Neural progenitor cell (in vitro differentiated cells): Measurements from ENCODE around the gene PARP16. TPM values are rescaled to one million over a fixed set of nuclear protein-coding genes. Genes with fewer than 3 reads are reported as not detected.

Experiments used
- DNase-seq: peaks from one replicate; pipeline ENCODE4 v3.0.0-alpha.2; 2016; ENCODE audit warnings: low spot score
- H2AFZ ChIP-seq: fragments of 200-600 bp; sonication (generic); replicated peaks from 2 replicates; pipeline ENCODE4 v1.6.1; 2016; ENCODE audit warnings: antibody characterized with exemption
- H3F3A ChIP-seq: fragments of 200-600 bp; sonication (generic); 2 replicates; pipeline ENCODE4 v1.6.1; 2016; ENCODE audit warnings: antibody characterized with exemption, low read depth
- H3K27ac ChIP-seq: fragments of 200-600 bp; sonication (generic); 2 replicates; pipeline ENCODE4 v1.5.1; 2016; ENCODE audit warnings: mild to moderate bottlenecking
- H3K27me3 ChIP-seq: fragments of 200-600 bp; sonication (generic); 2 replicates; pipeline ENCODE4 v1.6.1; 2016; ENCODE audit warnings: mild to moderate bottlenecking, moderate library complexity
- H3K36me3 ChIP-seq: fragments of 200-600 bp; sonication (generic); 2 replicates; pipeline ENCODE4 v1.5.1; 2016
- H3K4me1 ChIP-seq: fragments of 200-600 bp; sonication (generic); 2 replicates; pipeline ENCODE4 v1.6.1; 2016; ENCODE audit warnings: mixed run types
- H3K4me2 ChIP-seq: fragments of 200-600 bp; sonication (generic); 2 replicates; pipeline ENCODE4 v1.6.1; 2016
- H3K4me3 ChIP-seq: fragments of 200-600 bp; sonication (generic); 2 replicates; pipeline ENCODE4 v1.5.1; 2016
- H3K79me2 ChIP-seq: fragments of 200-600 bp; sonication (generic); 2 replicates; pipeline ENCODE4 v1.6.1; 2016; ENCODE audit warnings: low read depth
- H3K9ac ChIP-seq: fragments of 200-600 bp; sonication (generic); 2 replicates; pipeline ENCODE4 v1.6.1; 2016
- H3K9me3 ChIP-seq: fragments of 200-600 bp; sonication (generic); 2 replicates; pipeline ENCODE4 v1.5.1; 2016; ENCODE audit warnings: low read depth
- H4K20me1 ChIP-seq: fragments of 200-600 bp; sonication (generic); 2 replicates; pipeline ENCODE4 v1.6.1; 2016; ENCODE audit warnings: low read depth
- H3K27ac Mint-ChIP-seq: 3 replicates; pipeline ENCODE4 v1.8.0; 2021; ENCODE audit warnings: mixed read lengths
- H3K27me3 Mint-ChIP-seq: 2 replicates; pipeline ENCODE4 v1.8.0; 2022; ENCODE audit warnings: low read depth, mild to moderate bottlenecking, inconsistent platforms, moderate library complexity, mixed read lengths; ENCODE audit not compliant: insufficient read depth
- H3K36me3 Mint-ChIP-seq: 3 replicates; pipeline ENCODE4 v1.8.0; 2021; ENCODE audit warnings: mixed read lengths
- H3K4me1 Mint-ChIP-seq: 3 replicates; pipeline ENCODE4 v1.8.0; 2021; ENCODE audit warnings: mixed read lengths
- H3K4me3 Mint-ChIP-seq: 3 replicates; pipeline ENCODE4 v1.8.0; 2021; ENCODE audit warnings: mild to moderate bottlenecking, moderate library complexity, mixed read lengths
- H3K9me3 Mint-ChIP-seq: 3 replicates; pipeline ENCODE4 v1.8.0; 2020; ENCODE audit warnings: mixed read lengths
- EZH2 ChIP-seq: fragments of 200-600 bp; sonication (generic); IDR thresholded peaks from 2 replicates; pipeline ENCODE4 v1.6.1; 2017; ENCODE audit warnings: antibody characterized with exemption, mild to moderate bottlenecking, moderate library complexity
- EZH2phosphoT487 ChIP-seq: fragments of 200-600 bp; sonication (generic); IDR thresholded peaks from 2 replicates; pipeline ENCODE4 v1.6.1; 2017; ENCODE audit warnings: antibody characterized with exemption
- total RNA-seq: library from RNA; depleted of rRNA; stranded (reverse); fragments of >200 nt; gene quantifications from 2 replicates; pipeline ENCODE4 v1.2.3, GENCODE V29; 2015; ENCODE audit warnings: low replicate concordance
- TF ChIP-seq, protein P1 (sequence below): fragments of 200-600 bp; sonication (generic); IDR thresholded peaks from 2 replicates; pipeline ENCODE4 v1.5.1; 2017; ENCODE audit warnings: antibody characterized with exemption, mild to moderate bottlenecking

PARP16 gene
- total RNA-seq, 1 donor from 2014 or later = 5.7 TPM

DNA sequence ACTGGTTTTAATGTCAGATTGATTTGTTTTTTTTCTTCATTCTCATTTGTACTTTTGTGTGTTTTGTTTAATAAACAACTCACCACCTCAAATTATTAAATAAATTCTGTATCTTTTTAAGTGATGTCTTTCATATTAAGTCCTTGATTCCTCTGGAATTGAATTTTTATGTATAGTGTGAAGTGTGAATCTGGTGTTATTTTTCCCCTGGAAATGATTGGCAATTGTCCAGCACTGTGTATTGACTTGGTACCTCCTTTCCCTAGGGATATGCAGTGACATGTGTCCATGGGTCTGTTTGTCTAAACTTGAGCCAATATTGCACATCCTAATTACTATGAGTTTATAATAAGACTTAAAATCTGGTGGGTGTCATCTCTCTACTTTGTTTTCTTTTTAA is 19.9 kb upstream of the PARP16 start:
- H3K79me2 ChIP-seq = no peaks in the 10 kb centered on the region
- no peak overlapping the region for H3K9ac ChIP-seq
- H3K36me3 Mint-ChIP-seq = no peaks in the 10 kb centered on the region
- H3K4me2 ChIP-seq = no peak overlapping the region
- peaks cover 9% of the 10 kb centered on the region for H3K4me1 ChIP-seq
- H3K4me1 Mint-ChIP-seq = peaks cover 44% of the 10 kb centered on the region
- no peaks in the 10 kb centered on the region for H3K27me3 Mint-ChIP-seq
- no peaks in the 10 kb centered on the region for H4K20me1 ChIP-seq
- no peaks in the 10 kb centered on the region for H3K9me3 ChIP-seq
- no peaks in the 10 kb centered on the region for H3K9me3 Mint-ChIP-seq
- TF ChIP-seq, protein P1, sequence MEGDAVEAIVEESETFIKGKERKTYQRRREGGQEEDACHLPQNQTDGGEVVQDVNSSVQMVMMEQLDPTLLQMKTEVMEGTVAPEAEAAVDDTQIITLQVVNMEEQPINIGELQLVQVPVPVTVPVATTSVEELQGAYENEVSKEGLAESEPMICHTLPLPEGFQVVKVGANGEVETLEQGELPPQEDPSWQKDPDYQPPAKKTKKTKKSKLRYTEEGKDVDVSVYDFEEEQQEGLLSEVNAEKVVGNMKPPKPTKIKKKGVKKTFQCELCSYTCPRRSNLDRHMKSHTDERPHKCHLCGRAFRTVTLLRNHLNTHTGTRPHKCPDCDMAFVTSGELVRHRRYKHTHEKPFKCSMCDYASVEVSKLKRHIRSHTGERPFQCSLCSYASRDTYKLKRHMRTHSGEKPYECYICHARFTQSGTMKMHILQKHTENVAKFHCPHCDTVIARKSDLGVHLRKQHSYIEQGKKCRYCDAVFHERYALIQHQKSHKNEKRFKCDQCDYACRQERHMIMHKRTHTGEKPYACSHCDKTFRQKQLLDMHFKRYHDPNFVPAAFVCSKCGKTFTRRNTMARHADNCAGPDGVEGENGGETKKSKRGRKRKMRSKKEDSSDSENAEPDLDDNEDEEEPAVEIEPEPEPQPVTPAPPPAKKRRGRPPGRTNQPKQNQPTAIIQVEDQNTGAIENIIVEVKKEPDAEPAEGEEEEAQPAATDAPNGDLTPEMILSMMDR = no peak
- no peak for TF ChIP-seq EZH2
- TF ChIP-seq EZH2phosphoT487 = no peak
- no peaks in the 10 kb centered on the region for H3K27me3 ChIP-seq
- no peaks in the 10 kb centered on the region for H3K36me3 ChIP-seq
- no peak for DNase-seq
- no peak overlapping the region for H3K27ac ChIP-seq
- H3K27ac Mint-ChIP-seq = no peak overlapping the region
- no peak overlapping the region for H3K4me3 ChIP-seq
- peaks cover 59% of the 10 kb centered on the region for H3F3A ChIP-seq
- H3K4me3 Mint-ChIP-seq = no peak overlapping the region
- H2AFZ ChIP-seq = no peak overlapping the region

DNA sequence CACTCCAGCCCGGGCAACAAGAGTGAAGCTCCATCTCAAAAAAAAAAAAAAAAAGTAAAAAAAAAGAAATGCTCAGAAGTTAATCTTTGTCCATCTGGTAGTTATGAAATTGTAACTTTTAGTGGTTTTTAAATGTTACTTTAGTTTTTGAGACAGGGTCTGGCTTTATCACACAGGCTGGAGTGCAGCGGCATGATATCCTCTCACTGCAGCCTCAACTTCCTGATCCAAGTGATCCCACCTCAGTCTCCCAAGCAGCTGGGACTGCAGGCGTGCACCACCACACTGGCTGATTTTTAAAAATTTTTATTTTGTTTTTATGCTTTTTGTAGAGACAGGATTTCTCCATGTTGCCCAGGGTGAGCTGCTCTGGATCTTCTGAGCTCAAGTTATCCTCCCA is 19.1 kb upstream of the PARP16 start:
- Histone ChIP-seq H3K27me3 (no peaks in the 10 kb centered on the region), H2AFZ (no peak overlapping the region), H3K79me2 (no peaks in the 10 kb centered on the region), H3K4me1 (peaks cover 9% of the 10 kb centered on the region), H3K36me3 (no peaks in the 10 kb centered on the region), H3K27ac (no peak overlapping the region), H4K20me1 (no peaks in the 10 kb centered on the region), H3K4me3 (no peak overlapping the region), H3F3A (peaks cover 59% of the 10 kb centered on the region), H3K9ac (no peak overlapping the region), H3K4me2 (no peak overlapping the region), H3K9me3 (no peaks in the 10 kb centered on the region)
- H3K27ac Mint-ChIP-seq = no peak overlapping the region
- H3K9me3 Mint-ChIP-seq = no peaks in the 10 kb centered on the region
- no peak for DNase-seq
- no peak overlapping the region for H3K4me3 Mint-ChIP-seq
- no peak for TF ChIP-seq EZH2
- TF ChIP-seq EZH2phosphoT487 = no peak
- TF ChIP-seq, protein P1 = no peak
- H3K4me1 Mint-ChIP-seq = peaks cover 44% of the 10 kb centered on the region
- no peaks in the 10 kb centered on the region for H3K27me3 Mint-ChIP-seq
- no peaks in the 10 kb centered on the region for H3K36me3 Mint-ChIP-seq

DNA sequence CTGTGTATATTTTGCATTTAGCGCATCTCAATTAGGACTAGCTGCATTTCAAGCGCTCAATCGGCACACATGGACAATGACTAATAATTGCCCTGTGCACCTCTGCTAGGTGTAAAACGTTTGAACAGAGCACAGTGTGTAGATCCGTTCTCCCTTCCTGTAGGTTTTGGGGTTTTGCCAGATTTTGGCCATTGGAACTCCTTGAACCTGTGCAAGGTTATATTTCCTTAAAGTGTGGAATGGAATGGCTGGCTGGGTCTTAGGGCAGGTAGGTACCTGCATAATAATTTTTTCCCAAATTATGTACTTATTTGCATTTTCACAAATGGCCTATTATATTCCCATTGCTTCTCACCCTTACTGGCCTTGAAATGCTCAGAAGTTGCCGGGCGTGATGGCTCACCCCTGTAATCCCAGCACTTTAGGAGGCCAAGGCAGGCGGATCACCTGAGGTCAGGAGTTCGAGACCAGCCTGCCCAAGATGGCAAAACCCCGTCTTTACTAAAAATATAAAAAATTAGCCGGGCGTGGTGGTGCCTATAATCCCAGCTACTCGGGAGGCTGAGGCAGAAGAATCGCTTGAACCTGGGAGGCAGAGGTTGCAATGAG is 18.6 kb upstream of the PARP16 start:
- no peak overlapping the region for H3K4me2 ChIP-seq

More for the DNA sequence above, 18.6 kb upstream of the PARP16 start:
- Mint-ChIP-seq H3K36me3 (no peaks in the 10 kb centered on the region), H3K9me3 (no peaks in the 10 kb centered on the region), H3K4me3 (peak overlapping the region; percentile 71), H3K27ac (peak overlapping the region; percentile 99), H3K27me3 (no peaks in the 10 kb centered on the region), H3K4me1 (peaks cover 46% of the 10 kb centered on the region)
- TF ChIP-seq EZH2 (no peak), EZH2phosphoT487 (no peak)
- TF ChIP-seq, protein P1 = no peak
- Histone ChIP-seq H3K4me3 (no peak overlapping the region), H2AFZ (no peak overlapping the region), H3K4me1 (peaks cover 9% of the 10 kb centered on the region), H4K20me1 (no peaks in the 10 kb centered on the region), H3K36me3 (no peaks in the 10 kb centered on the region), H3K27ac (peak overlapping the region; percentile 99), H3F3A (peaks cover 56% of the 10 kb centered on the region), H3K79me2 (no peaks in the 10 kb centered on the region), H3K9me3 (no peaks in the 10 kb centered on the region), H3K27me3 (no peaks in the 10 kb centered on the region), H3K9ac (no peak overlapping the region)
- no peak for DNase-seq
